NCI-H2029 treated with DMSO at 0.1 percent for 48 hours (cell line): ENCODE measurements around the gene RBM20.

ENCODE experiments used
- DNase-seq: peaks from one replicate; lab custom pipeline; 2025; lab: John Stamatoyannopoulos, UW

RBM20 gene

DNA sequence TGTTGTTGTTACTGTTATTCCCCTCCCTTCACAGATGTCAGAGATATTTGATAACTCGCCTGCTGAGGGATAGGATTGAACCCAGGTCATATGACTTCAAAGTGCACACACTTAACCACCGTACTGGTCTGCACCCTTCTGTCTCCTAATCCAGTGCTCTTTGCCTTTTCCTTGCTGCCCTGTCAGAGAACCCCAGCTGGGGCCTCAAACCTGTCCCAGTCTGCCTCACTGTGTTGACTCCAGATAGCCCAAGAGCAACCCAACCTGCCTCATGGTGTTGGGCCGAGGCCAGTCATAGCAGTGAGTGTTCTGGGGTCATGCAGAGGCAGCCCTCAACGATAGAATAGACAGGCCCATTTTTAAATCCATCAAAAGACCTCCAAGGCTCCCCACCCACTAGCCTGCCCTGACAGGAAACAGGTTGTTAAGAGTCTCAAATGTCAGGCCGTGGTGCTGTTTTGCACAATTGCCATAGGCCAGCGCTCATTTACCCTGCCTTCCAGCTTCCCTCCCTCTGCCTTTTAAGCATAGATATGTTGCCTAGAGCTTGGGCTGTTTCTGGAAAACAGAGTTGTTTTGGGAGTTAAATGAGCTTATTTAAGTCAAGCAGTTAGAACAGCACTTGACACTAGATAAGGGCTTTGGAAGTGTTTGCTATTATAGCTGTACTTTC lies 190.6 kb downstream of the RBM20 start:
- DNase-seq, result peak; percentile 35

GRCh38 chr10:110835841-110836240 lies 191.7 kb downstream of the RBM20 start:
- DNase-seq, result no peak

GRCh38 chr10:110836706-110837105 lies 192.6 kb downstream of the RBM20 start:
- no peak for DNase-seq

- DNase-seq, result no peak
These were observed 193.5 kb downstream of the RBM20 start for GRCh38 chr10:110837418-110838171.

DNA sequence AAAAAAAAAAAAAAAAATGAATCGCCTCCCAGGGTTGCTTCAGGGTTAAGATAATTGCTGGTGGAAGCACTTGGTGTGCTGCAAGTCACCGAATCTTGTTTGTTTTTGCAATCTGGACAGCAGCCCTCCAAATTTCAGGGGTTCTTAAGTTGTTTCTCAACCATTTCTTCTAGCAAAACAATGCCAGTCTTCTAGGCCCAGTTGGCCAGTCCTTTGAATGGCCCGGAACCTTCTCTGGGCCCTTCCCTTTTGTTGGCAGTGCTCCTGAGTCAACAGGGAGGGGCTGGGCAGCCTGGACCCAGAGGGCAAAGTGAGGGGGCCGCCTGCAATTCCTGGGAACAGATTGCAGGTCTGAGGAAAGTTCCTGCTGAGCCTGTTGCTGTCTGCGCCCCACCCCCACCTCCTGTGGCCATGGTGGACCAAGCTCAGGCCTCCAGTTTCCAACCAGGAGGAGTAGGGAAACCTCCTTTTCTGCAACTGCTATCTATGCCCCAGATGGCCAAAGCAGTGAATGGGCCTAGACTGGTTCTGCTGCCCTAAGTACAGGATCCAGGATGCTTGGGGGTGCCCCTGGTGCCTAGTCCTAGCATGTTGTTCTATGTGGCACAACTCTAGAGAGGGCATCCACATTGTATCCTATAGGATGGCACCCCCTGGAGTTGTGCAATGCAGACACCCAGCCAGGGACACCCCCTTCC lies 196.2 kb downstream of the RBM20 start:
- DNase-seq, result no peak

GRCh38 chr10:110840923-110841428 lies 196.8 kb downstream of the RBM20 start:
- DNase-seq, result no peak

DNA sequence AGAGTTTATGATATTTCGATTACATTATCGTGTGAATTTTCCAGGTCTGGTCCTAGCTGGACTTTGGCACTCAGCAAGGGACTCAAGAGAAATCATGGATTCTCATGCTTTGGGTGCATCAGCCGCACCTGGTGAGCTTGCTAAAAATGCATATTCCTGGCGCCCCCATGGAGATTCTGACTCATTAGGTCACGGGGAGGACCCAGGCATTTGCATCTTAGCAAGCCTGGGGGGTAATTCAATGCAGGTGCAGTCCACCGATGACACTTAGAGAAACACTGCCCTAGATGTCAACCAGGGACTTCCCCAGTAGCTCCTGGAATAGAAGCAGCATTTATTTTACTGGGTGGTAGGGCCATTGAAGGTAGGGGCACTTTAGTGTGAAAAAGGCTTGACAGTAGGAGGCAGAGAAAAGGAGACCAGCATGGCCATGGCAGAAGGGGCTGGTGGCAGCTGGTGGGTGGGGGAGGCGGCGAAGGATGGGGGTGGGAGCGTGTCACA lies 197.7 kb downstream of the RBM20 start:
- DNase-seq, result no peak

GRCh38 chr10:110842326-110842904 lies 198.3 kb downstream of the RBM20 start:
- DNase-seq, result no peak

GRCh38 chr10:110843031-110843430 lies 198.9 kb downstream of the RBM20 start:
- DNase-seq, result no peak

GRCh38 chr10:110843796-110844616 lies 199.9 kb downstream of the RBM20 start:
- no peak for DNase-seq

DNA sequence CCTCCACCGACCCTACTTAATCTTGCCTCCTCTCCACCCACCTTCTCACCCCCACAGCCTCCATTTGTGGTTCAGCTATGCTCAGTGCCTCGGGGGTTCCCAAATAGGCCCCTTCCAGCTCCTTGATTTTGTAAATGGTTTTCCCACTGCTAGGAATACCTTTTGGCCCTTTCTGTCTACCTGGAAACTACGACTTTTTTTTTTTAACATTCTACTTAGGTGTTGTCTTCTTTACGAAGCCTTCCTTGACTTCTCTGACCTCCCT lies 200.4 kb downstream of the RBM20 start:
- no peak for DNase-seq

- no peak for DNase-seq
These were observed 201.1 kb downstream of the RBM20 start for GRCh38 chr10:110845192-110845755.

DNA sequence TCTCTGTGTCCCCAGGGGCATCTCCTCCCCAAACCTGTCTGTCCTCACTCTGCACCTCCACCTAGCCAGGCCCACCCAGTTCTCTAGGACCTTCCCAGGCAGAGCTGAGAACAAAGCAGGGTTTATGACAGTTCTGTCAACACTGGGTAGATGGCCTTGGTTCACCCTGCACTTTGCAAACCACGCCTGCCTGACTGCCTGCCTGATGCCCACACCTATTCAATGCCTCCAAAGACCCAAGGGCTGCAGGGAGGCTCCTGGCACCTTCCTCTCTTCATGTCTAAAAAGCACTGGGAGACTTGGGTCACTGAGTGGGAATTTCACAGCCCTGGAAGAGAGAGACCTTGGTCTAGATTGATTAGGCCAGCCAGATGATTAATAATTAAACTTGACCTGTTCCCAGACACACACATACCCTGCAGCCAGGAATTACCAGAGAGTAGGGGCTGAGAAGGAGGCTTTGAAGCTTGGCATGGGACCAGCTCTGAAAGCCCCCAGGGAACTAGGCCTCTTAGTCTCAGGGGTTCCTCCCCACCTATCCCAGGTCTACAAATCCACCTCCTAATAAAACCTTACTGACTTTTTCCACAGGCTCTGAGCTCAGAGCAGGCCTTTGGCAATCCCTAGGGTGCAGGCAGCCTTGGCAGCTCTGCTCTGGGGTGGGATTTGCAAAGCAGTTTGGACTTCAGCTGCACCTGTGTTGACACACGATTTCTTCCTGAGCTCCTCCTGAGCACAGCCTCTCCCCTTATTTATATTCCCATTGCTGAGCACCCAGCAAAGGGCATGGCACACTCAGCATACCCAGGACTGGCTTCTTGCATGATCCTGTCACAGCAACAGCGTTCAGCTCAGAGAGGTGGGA lies 201.9 kb downstream of the RBM20 start:
- no peak for DNase-seq

- DNase-seq, result no peak
These were observed 203.2 kb downstream of the RBM20 start for GRCh38 chr10:110847374-110847773.

- DNase-seq, result no peak
These were observed 204.0 kb downstream of the RBM20 start for GRCh38 chr10:110848106-110848505.

- no peak for DNase-seq
These were observed 206.0 kb downstream of the RBM20 start for GRCh38 chr10:110850099-110850498.

DNA sequence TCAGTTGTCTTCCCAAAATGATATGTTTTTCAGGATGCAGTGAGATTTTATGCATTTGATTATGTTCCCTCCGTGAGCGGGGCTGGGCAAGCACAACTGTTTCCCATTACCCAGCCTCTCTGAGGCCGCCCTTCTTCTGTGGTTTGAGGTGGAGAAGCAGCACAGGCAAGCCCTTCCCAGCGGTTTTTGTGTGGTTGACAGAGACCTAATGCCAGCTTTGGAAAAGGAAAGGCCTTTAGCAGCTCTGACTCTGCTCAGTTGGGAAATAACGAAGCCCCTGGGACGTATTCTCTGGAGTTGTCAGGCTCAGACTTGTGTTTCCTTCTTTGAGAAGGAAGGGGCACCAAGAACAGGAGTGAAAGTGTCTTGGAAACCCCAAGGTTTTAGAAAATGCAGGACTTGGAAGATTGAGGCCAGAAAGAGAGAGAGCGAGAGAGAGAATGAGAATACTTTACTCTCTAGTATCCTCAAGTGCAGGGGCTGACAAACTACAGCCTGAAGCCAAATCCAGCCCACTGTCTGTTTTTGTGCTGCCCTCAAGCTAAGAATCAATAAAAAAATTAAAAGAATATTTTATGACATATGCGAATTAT lies 207.0 kb downstream of the RBM20 start:
- no peak for DNase-seq

- no peak for DNase-seq
These were observed 208.2 kb downstream of the RBM20 start for GRCh38 chr10:110852255-110852896.

GRCh38 chr10:110852947-110853346 lies 208.8 kb downstream of the RBM20 start:
- DNase-seq, result no peak
